Lower leg skin (tissue), 3 donors: ENCODE measurements around the gene TTC8.

ENCODE experiments used
- POLR2A ChIP-seq, 2 donors: fragments of 450-650 bp; IDR thresholded peaks; one replicate each; pipeline ENCODE4 v1.6.1; 2016 to 2017; ENCODE audit warnings: antibody characterized with exemption in 2 of 2, mild to moderate bottlenecking in 1 of 2, moderate library complexity in 1 of 2
- TF ChIP-seq, protein P1 (sequence below), 3 donors: fragments of 450-650 bp; IDR thresholded peaks; one replicate each; pipeline ENCODE4 v1.5.1; 2016; ENCODE audit warnings: antibody characterized with exemption in 3 of 3, mild to moderate bottlenecking in 3 of 3, moderate library complexity in 2 of 3

DNA sequence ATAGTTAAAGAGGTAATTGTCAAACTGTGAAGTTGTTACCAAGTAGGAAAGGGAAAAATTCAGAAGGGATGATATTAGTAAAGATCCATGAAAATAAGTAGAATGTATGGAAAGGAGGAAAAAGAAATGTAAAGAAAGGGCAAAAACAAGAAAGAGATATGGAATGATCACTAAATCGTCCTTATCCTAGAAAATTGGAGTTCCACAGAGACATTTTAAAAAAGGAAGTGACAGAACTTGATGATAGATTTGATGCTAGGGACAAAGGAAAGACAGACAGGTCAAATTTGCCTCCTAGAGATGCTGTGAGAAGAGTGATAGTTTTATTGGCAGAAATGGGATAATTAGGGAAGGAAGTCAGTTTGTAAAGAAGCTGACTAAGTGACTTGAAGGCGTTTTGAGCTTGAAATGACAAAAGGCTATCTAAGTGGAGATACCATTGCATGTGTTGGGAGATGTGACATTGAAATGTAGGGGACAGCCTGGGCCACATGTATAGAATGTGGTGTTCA is 20.6 kb downstream of the TTC8 start:
- TF ChIP-seq, protein P1, sequence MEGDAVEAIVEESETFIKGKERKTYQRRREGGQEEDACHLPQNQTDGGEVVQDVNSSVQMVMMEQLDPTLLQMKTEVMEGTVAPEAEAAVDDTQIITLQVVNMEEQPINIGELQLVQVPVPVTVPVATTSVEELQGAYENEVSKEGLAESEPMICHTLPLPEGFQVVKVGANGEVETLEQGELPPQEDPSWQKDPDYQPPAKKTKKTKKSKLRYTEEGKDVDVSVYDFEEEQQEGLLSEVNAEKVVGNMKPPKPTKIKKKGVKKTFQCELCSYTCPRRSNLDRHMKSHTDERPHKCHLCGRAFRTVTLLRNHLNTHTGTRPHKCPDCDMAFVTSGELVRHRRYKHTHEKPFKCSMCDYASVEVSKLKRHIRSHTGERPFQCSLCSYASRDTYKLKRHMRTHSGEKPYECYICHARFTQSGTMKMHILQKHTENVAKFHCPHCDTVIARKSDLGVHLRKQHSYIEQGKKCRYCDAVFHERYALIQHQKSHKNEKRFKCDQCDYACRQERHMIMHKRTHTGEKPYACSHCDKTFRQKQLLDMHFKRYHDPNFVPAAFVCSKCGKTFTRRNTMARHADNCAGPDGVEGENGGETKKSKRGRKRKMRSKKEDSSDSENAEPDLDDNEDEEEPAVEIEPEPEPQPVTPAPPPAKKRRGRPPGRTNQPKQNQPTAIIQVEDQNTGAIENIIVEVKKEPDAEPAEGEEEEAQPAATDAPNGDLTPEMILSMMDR (IDR thresholded peaks at IDR 0.05), result no peak
- no peak for TF ChIP-seq POLR2A (IDR thresholded peaks at IDR 0.05)
